GM12878 (cell line): ENCODE results near the gene SEPHS2. TPM values are rescaled to one million over a fixed set of nuclear protein-coding genes. Genes with fewer than 3 reads are reported as not detected.
"Not testable (repeated sequence)": the region's sequence is repeated elsewhere in the genome, so short reads cannot be mapped to it uniquely, and the experiment has no call there.

ENCODE experiments used
- ATAC-seq: fragments of 200-7000 bp; cut with Tn5 transposase; 3 replicates; pipeline ENCODE4 v1.9.1; 2020; ENCODE audit warnings: mild to moderate bottlenecking, moderate library complexity
- BruUV-seq: library from RNA; stranded (reverse); fragments of 400-500 nt; replicated peaks from 2 replicates; lab custom pipeline; 2021; lab: Mats Ljungman, UMichigan
- CTCF ChIA-PET: fragments of 300-600 bp; sonication (Branson Sonifier 250); formaldehyde crosslinking; extraction: SDS; loops from one replicate; lab custom pipeline; 2021; ENCODE audit warnings: inconsistent platforms; lab: Yijun Ruan, JAX
- POLR2A ChIA-PET: fragments of 350-600 bp; formaldehyde crosslinking; extraction: SDS; loops from one replicate; lab custom pipeline; 2021; ENCODE audit warnings: inconsistent platforms; lab: Charles Lee
- RAD21 ChIA-PET: fragments of 300-600 bp; sonication (Branson Sonifier 250); formaldehyde crosslinking; loops from one replicate; lab custom pipeline; 2023; ENCODE audit warnings: antibody characterized with exemption; ENCODE audit not compliant: unreplicated experiment; lab: Charles Lee
- SMC1A ChIA-PET: fragments of 300-600 bp; sonication (Branson Sonifier 250); formaldehyde crosslinking; loops from one replicate; lab custom pipeline; 2023; ENCODE audit not compliant: unreplicated experiment, uncharacterized antibody; lab: Charles Lee
- DNase-seq: peaks from one replicate; pipeline ENCODE4 v3.0.0-alpha.2; 2011; ENCODE audit warnings: low read depth, low spot score
- FAIRE-seq: peaks from 3 replicates; lab custom pipeline; 2011; peaks lifted over from hg19 to GRCh38; lab: Jason Lieb, UNC
- H2AFZ ChIP-seq: 2 replicates; pipeline ENCODE4 v1.6.0; 2011; ENCODE audit warnings: low read depth, low read length, control low read depth; ENCODE audit not compliant: control insufficient read depth
- H3K27ac ChIP-seq: 2 replicates; pipeline ENCODE4 v1.5.1; 2011; ENCODE audit warnings: control low read depth; ENCODE audit not compliant: control insufficient read depth, insufficient read depth
- H3K27me3 ChIP-seq, 2 experiments: replicated peaks in 1 of 2; 2 replicates each; pipeline versions ENCODE4 v1.6.0 to v1.6.1; 2011; ENCODE audit warnings: low read length in 1 of 2; ENCODE audit not compliant: control insufficient read depth in 2 of 2, insufficient read depth in 2 of 2
- H3K36me3 ChIP-seq, 2 experiments: 2 replicates each; pipeline ENCODE4 v1.5.1; 2011; ENCODE audit warnings: low read length in 1 of 2; ENCODE audit not compliant: control insufficient read depth in 2 of 2, insufficient read depth in 2 of 2
- H3K4me1 ChIP-seq: 2 replicates; pipeline ENCODE4 v1.6.1; 2011; ENCODE audit warnings: mild to moderate bottlenecking, low read length, moderate library complexity, mixed read lengths; ENCODE audit not compliant: control insufficient read depth, insufficient read depth
- H3K4me2 ChIP-seq: 2 replicates; pipeline ENCODE4 v1.6.0; 2011; ENCODE audit warnings: control low read depth; ENCODE audit not compliant: control insufficient read depth, insufficient read depth
- H3K4me3 ChIP-seq: fragments of 200-600 bp; sonication (generic); 2 replicates; pipeline ENCODE4 v1.5.1; 2016
- H3K79me2 ChIP-seq: 2 replicates; pipeline ENCODE4 v1.6.0; 2011; ENCODE audit warnings: low read length; ENCODE audit not compliant: control insufficient read depth, insufficient read depth
- H3K9ac ChIP-seq: 2 replicates; pipeline ENCODE4 v1.8.0; 2011; ENCODE audit warnings: low read length, control low read depth, mixed read lengths; ENCODE audit not compliant: control insufficient read depth, insufficient read depth
- H3K9me3 ChIP-seq: replicated peaks from 3 replicates; pipeline ENCODE4 v1.5.1; 2011; ENCODE audit warnings: mild to moderate bottlenecking, low read length; ENCODE audit not compliant: control insufficient read depth, insufficient read depth
- H4K20me1 ChIP-seq: 2 replicates; pipeline ENCODE4 v1.6.0; 2011; ENCODE audit not compliant: control insufficient read depth, insufficient read depth
- ATF3 ChIP-seq: IDR thresholded peaks from 2 replicates; pipeline ENCODE4 v1.6.1; 2011; ENCODE audit warnings: low read depth, mild to moderate bottlenecking, low read length, moderate library complexity, borderline replicate concordance; ENCODE audit errors: extremely low read depth
- IKZF1 ChIP-seq: fragments of 450-650 bp; conservative IDR thresholded peaks from 2 replicates; pipeline ENCODE4 v1.6.1; 2017; ENCODE audit warnings: antibody characterized with exemption, mild to moderate bottlenecking
- MAX ChIP-seq: IDR thresholded peaks from 2 replicates; pipeline ENCODE4 v1.6.1; 2012; ENCODE audit warnings: low read depth, low read length, improper control_type of control experiment
- NFIC ChIP-seq: IDR thresholded peaks from 2 replicates; pipeline ENCODE4 v1.6.1; 2012; ENCODE audit warnings: low read depth, mild to moderate bottlenecking, inconsistent platforms, low read length, moderate library complexity
- RUNX3 ChIP-seq: IDR thresholded peaks from 2 replicates; pipeline ENCODE4 v1.6.1; 2012; ENCODE audit warnings: low read length, inconsistent platforms
- SMARCA5 ChIP-seq: fragments of 450-650 bp; IDR thresholded peaks from 2 replicates; pipeline ENCODE4 v1.6.1; 2017; ENCODE audit warnings: mild to moderate bottlenecking
- SMC3 ChIP-seq: IDR thresholded peaks from 2 replicates; pipeline ENCODE4 v1.6.1; 2011; ENCODE audit warnings: low read length, improper control_type of control experiment, borderline replicate concordance
- TAF1 ChIP-seq: IDR thresholded peaks from 2 replicates; pipeline ENCODE4 v1.6.1; 2011; ENCODE audit warnings: mild to moderate bottlenecking, low read depth, low read length, borderline replicate concordance
- ZSCAN29 ChIP-seq: fragments of 450-650 bp; IDR thresholded peaks from 2 replicates; pipeline ENCODE4 v1.6.1; 2017; ENCODE audit warnings: mild to moderate bottlenecking, moderate library complexity
- WGBS: methylation state at CpG from one replicate; pipeline ENCODE4 v1.1.6; 2016; ENCODE audit warnings: low lambda C conversion rate; ENCODE audit not compliant: insufficient replicate concordance, insufficient coverage; ENCODE audit errors: missing lambda C conversion rate; 5-methylcytosine and 5-hydroxymethylcytosine counted together
- in situ Hi-C: fragments of 300-500 bp; cut with MboI; formaldehyde crosslinking; loops from 9 replicates; pipeline ENCODE4 v1.14.3; 2018; ENCODE audit warnings: mixed read lengths
- intact Hi-C: fragments of 100-400 bp; cut with micrococcal nuclease; formaldehyde crosslinking; loops from one replicate; pipeline ENCODE4 v1.14.2; 2022; ENCODE audit not compliant: unreplicated experiment
- polyA plus RNA-seq, 11 experiments: library from polyadenylated mRNA; depleted of rRNA in 4 of 11; unstranded in 6 of 11; stranded (reverse) in 5 of 11; fragments of >200 nt; fragmentation: Nextera tagmentation in 4 of 11; fragmentation: Illumina TruSeq in 1 of 11; extraction: Ambion mirVana in 4 of 11; extraction: Trizol in 1 of 11; gene quantifications; 1 replicate in 1 of 11; 2 replicates in 10 of 11; pipeline versions ENCODE4 v1.2.1 to v1.2.3, GENCODE V29; 2011 to 2016; ENCODE audit warnings: inconsistent platforms in 2 of 11, missing spikeins in 2 of 11, low read depth in 1 of 11
- total RNA-seq, 4 experiments: library from RNA; depleted of rRNA in 3 of 4; stranded (reverse); fragments of >200 nt in 3 of 4; fragmentation: Illumina TruSeq in 1 of 4; extraction: Trizol in 1 of 4; gene quantifications; 2 replicates each; pipeline versions ENCODE4 v1.2.1 to v1.2.3, GENCODE V29; 2013 to 2021
- TF ChIP-seq, protein P1 (sequence below), 3 experiments: IDR thresholded peaks in 2 of 3; conservative IDR thresholded peaks in 1 of 3; 2 replicates each; pipeline ENCODE4 v1.5.1; 2011; ENCODE audit warnings: low read depth in 3 of 3, low read length in 3 of 3, mild to moderate bottlenecking in 3 of 3, control low read depth in 2 of 3, moderate library complexity in 2 of 3, inconsistent platforms in 1 of 3, mixed read lengths in 1 of 3; ENCODE audit not compliant: control insufficient read depth in 2 of 3, insufficient read depth in 1 of 3; ENCODE audit errors: extremely low read depth in 1 of 3

SEPHS2 gene
- total and polyA plus RNA-seq, 10 of the 15 experiments (the other 5 are each of a cell fraction or from before 2014, with no cell fraction given), result 21.6 to 99.8 (median 72.9) TPM

DNA sequence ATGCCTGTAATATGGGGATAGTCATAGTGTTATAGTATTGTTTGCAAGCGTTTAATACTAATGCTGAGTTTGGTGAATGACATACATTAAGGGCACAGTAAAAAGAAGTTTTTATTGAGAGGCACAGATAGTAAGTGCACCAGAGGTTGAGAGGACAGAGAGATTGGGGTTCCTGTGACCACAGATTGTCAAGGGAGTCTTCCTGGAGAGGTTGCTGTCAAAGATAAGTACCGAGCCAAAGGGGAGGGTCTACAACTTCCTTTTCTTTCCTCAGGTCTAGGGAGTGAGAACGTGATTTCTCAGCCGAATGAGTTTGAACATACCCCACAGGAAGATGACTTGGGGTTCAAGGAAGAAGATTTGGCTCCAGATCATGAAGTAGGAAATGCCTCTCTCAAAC, 48.6 kb downstream of the SEPHS2 start (continued):
- TF ChIP-seq, protein P1, sequence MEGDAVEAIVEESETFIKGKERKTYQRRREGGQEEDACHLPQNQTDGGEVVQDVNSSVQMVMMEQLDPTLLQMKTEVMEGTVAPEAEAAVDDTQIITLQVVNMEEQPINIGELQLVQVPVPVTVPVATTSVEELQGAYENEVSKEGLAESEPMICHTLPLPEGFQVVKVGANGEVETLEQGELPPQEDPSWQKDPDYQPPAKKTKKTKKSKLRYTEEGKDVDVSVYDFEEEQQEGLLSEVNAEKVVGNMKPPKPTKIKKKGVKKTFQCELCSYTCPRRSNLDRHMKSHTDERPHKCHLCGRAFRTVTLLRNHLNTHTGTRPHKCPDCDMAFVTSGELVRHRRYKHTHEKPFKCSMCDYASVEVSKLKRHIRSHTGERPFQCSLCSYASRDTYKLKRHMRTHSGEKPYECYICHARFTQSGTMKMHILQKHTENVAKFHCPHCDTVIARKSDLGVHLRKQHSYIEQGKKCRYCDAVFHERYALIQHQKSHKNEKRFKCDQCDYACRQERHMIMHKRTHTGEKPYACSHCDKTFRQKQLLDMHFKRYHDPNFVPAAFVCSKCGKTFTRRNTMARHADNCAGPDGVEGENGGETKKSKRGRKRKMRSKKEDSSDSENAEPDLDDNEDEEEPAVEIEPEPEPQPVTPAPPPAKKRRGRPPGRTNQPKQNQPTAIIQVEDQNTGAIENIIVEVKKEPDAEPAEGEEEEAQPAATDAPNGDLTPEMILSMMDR (IDR thresholded peaks at IDR 0.05 in 2 of 3, conservative IDR thresholded peaks at IDR 0.05 in 1 of 3; ENCODE audit: control insufficient read depth in 2 of 3, extremely low read depth in 1 of 3, insufficient read depth in 1 of 3, low read depth in 3 of 3, low read length in 3 of 3), result no peak
- TF ChIP-seq ZSCAN29, result no peak
- TF ChIP-seq SMC3, result no peak
- TF ChIP-seq MAX, result no peak
- TF ChIP-seq RUNX3, result no peak
- no peak for TF ChIP-seq SMARCA5
- no peak for TF ChIP-seq ATF3
- TF ChIP-seq NFIC, result no peak
- TF ChIP-seq IKZF1, result no peak
- no peak for TF ChIP-seq TAF1

DNA sequence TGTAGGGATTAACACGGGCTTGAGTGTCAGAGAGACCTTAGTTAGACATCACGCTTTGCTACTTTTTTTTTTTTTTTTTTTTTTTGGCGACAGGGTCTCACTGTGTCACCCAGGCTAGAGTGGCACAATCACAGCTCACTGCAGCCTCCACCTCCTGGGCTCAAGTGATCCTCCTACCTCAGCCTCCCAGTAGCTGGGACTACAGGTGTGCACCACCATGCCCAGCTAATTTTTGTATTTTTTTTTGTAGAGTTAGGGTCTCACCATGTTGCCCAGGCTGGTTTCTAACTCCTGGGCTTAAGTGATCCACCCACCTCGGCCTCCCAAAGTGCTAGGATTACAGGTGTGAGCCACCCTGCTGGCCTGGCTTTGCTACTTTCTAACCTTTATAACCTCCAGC, 49.0 kb downstream of the SEPHS2 start:
- intact Hi-C loops, H3K79me2 ChIP-seq, H3K27ac ChIP-seq, H3K4me2 ChIP-seq, H3K36me3 ChIP-seq, H3K9ac ChIP-seq, DNase-seq, H2AFZ ChIP-seq, in situ Hi-C loops, H3K9me3 ChIP-seq, FAIRE-seq, H4K20me1 ChIP-seq, H3K27me3 ChIP-seq, ATAC-seq, H3K4me3 ChIP-seq, BruUV-seq: not testable (repeated sequence)
- ChIA-PET RAD21 (interaction anchor here (0.9 to 2.4 kb wide), 4 partner anchors 12 to 42 kb away, joined by 3 to 32 read pairs (median 6); partner anchors contain the start of gene ZNF771), SMC1A (interaction anchor here (1.2 to 2.4 kb wide), 5 partner anchors 9 to 139 kb away, joined by 3 to 12 read pairs (median 9); partner anchors contain the start of genes SEPTIN1, TBC1D10B and ZNF771), POLR2A (interaction anchor here (0.6 to 3.1 kb wide), 6 partner anchors 9 to 637 kb away, joined by 3 to 25 read pairs (median 8); partner anchors contain the start of genes SEPTIN1, STX4 and ZNF771), CTCF (interaction anchor here (0.9 to 3.3 kb wide), 8 partner anchors 9 to 202 kb away, joined by 3 to 29 read pairs (median 3); partner anchors contain the start of genes SEPTIN1 and ZNF771)
- H3K4me1 ChIP-seq, result peaks cover 13% of the 10 kb centered on the region
- WGBS, result 98% methylated on average over 3 of the region's 4 CpGs
